T-helper 2 cell treated with Interferon-gamma antibody and Interleukin-4, amounts not matched to agents 100 ng/mL and 5 ng/mL, for 36 hours (primary cell): ENCODE measurements around the gene PDE8B. TPM values are rescaled to one million over a fixed set of nuclear protein-coding genes. Genes with fewer than 3 reads are reported as not detected.

ENCODE experiments used
- intact Hi-C: fragments of 100-400 bp; cut with micrococcal nuclease; formaldehyde crosslinking; loops from one replicate; pipeline ENCODE4 v1.15.1; 2023
- total RNA-seq: library from RNA; stranded (reverse); gene quantifications from 2 replicates; pipeline ENCODE4 v1.2.3, GENCODE V29; 2022

The PDE8B gene
- total RNA-seq, 1 donor from 2014 or later: 0.20 TPM

DNA sequence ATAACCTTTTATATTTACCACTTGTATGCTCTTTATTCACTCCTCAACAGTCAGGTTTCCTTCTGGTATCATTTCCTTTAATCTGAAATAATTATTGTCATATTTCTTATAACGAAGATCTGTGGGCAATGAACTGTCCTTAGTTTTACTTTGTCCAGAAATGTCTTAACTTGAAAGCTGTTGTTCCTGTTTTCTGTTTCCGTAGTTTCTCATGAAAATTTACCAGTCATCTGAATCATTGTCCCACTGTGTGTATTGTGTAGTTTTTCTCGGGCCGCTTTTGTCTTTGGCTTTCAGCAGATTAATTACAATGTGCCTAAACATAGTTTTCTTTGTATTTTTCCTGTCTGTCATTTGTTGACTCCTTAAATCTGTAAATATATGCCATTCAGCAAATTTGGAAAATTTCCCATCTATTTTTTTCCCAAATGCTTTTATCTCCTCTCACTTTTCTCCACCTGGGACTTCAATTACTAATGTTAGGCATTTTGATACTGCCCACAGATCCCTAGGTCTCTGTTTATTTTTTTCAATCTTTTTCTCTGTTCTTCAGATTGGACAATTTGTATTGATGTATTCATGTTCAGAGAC, 74.9 kb downstream of the PDE8B start:
- intact Hi-C loops: no loop called here

DNA sequence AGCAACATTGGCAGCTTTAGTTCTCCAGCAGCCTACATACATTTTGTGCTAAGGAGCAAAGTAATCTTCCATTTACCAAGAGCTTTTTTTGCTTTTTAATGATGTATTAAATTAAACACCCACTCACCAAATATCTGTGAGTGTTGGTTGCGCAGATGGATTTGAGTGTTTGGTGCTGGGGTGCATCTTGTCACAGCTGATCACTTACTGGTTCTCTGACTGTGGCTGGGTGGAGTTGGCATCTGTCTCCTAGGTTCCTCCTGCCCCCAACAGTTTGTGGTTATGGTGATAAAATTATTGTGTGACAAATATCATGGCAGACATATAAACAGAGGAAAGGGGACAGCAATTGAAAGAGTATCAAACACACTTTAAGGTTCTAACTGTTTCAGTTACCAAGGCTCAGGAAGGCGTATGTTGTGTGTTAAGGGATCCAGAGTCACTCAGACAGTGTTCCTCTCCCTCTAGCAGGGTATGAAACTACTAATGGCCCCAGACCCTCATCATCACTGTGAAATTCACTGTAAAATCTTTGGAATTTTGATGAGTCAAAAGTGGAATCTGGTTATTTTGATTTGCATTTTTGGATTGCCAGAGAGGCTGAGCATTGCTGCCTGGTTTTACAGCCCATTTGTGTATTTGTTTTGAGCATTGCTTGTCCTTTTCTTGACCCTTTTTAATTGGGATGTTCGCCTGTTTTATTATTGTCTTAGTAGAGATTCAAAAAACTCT, 81.7 kb downstream of the PDE8B start:
- intact Hi-C loops: no loop called here

DNA sequence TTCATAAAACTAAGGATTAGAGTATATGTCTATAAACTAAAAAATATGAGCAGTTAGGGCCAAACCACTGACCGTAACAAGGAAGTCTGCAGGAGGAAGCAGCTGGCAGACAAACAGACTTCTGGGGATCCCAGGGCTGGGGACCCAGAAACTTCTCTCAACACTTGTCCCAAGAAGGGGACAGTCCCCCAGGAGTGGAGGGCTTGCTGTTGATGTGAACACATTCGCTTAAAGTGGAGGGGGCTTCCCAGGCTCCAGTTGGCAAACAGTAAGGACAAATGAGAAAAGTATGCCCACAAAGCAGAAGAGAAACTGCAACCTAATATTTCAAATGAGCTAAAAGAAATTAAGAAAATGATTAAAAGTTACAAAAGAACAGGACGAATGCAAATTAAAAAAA, 83.7 kb downstream of the PDE8B start:
- intact Hi-C loops: no loop called here

DNA sequence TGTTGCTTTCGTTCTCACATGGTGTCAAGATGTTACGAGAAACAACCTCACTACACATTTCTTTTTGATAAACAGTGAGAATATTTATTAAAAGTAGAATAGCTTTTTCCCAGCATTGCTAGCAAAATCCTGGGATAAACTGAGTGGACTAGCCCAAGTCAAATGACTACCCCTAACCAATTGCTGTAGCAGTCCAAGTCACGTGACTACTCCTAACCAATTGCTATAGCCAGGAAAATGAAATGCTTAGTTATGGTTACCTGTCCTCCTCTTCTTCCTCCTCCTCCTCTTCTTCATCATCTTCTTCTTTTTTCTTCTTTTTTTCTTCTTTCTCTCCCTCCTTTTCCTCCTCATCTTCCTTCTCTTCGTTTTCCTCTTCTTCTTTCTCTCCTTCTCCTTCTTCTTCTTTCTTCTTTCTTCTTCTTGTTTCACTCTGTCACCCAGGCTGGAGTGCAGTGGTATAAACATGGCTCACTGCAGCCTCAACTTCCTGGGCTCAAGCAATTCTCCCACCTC, 85.4 kb downstream of the PDE8B start:
- intact Hi-C loops: no loop called here

DNA sequence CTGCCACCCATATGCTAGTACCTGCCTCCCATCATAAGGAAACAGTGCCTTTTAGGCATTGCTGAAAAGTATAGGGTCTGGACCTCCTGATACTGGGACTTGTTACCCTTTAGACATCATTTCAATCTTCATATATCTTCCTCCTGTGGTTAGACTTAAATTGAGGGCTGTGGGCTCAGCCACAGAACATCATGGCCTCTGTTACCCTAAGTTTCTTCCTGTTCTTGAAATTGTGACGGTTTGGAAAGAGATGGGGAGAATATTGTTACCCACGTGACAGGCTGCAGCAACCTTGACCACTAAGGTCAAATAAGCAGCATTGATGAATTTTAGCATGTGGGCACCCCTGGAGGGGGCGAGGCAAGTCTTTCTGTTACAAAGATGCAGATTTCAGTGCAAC, 87.7 kb downstream of the PDE8B start:
- intact Hi-C loops: no loop called here

DNA sequence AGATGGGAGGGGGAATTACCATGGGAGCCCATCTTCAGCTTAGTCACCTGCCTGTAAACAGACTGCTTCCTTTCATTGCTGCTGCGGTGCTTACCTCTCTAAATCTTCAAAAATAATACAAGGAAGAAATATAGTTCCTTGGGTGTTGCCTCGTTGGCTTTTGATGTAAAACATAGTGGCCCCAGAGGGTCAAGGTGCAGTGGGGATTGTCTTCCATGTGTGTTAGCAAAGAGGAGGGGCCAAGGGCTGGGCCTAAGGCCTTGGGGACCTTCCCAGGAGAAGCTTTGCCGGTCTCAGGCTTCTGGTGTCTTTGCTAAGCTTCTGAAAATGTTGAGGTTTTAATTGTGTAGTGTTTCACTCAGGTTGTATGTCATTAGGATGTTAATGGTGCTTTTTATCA, 90.0 kb downstream of the PDE8B start:
- intact Hi-C loops: no loop called here

DNA sequence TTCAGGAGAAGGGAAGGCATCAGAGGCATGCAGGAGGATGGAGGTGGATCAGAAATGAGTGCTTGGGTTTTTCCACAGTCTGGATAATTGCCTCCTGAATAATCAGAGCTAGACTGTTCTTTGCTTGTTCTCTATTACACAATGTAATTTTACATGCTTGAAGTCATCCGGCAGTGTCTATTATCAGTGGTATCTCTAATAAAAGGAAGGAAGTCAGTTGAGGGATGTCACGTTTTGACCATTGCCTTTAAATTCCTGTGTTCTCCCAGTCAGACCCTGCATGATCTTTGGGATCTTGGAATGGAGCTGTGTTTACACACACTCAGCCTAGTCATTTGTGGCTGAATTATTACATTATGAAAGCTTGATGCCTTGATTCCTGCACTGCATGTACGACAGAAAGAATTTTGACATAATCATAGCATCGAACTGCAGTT, 91.0 kb downstream of the PDE8B start:
- intact Hi-C loops: no loop called here

DNA sequence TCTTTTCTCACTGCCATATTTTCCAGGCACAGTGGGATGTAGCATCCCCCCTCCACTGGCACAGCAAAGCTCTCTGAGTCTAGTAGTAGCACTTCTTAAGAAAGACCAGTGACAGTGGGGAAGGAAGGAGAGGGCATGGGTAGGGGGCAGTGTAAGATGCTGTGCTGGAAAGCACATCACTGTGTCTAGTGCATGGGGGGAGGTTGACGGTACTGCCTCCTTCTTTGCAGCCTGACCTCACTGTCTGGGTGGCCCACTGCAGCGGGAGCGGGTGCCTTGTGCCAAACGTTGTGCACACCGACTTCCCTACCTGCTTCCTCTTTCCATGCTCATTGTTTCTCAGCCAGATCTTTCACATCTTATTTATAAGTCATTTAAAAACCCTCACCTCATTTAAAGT, 91.8 kb downstream of the PDE8B start:
- intact Hi-C loops: no loop called here

DNA sequence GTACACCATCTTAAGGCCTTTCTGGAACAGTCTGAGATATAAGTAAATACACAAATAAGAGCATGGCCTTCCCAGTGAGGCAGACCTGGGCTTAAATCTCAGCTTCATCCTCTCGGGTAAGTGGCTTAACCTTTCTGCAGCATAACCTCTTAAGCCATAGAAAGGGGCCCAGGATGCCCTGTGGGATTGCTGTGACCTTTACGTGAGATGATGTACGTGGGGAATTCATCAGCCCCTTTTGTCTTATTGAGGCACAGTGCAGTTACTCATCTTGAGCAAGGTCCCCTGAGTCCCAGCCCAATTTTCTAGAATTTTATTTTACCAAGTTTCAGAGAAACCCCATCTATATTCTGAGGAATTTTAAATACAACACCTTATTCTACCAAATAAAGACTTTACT, 92.2 kb downstream of the PDE8B start:
- intact Hi-C loops: no loop called here

DNA sequence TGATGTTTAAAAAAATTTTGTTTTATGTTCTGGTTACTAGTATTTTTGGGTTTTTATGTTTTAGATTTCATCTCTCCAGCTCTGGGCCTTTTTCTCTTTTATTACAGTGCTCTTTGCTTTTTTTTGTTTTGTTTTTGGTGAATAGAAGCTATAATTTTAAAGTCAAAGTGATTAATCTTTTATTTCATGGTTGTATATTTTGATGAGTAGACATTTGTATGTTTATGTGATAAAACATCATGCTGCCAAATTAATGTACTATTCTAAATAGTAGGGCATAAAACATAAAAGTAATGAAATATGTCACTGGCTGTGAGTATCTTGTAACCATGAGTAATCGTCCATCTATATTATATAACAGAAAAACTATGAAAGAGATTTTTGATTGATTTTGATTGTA, 93.9 kb downstream of the PDE8B start:
- intact Hi-C loops: no loop called here

DNA sequence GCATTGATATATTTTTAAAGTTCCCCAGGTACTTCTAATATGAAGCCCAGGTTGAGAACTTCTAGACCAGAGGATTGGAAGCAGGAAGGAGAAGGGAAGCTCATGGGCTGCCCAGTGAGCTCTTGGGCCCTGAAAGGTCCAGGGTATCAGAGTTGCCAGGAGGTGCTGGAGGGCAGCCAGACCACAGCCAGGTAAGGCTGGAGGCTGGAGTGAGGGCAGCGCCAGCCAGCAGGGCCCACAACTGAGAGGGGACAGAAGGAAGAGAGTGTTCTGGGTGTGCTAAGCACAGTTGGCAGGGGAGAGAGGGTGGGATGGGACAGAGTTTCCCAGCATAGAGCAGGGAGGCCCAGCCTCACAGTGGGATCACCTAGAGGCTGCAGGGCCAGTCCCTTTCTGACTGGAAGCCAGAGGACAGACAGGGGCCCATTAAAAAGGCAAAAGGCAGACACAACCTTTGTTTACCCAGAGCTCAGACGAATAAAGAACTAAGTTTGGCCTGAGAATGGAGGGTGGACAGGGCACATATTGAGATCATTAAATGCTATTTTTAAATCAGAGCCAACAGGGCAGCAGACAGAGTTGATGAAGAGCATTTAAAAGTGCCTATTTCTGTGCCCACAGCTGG, 94.9 kb downstream of the PDE8B start:
- intact Hi-C loops: no loop called here

DNA sequence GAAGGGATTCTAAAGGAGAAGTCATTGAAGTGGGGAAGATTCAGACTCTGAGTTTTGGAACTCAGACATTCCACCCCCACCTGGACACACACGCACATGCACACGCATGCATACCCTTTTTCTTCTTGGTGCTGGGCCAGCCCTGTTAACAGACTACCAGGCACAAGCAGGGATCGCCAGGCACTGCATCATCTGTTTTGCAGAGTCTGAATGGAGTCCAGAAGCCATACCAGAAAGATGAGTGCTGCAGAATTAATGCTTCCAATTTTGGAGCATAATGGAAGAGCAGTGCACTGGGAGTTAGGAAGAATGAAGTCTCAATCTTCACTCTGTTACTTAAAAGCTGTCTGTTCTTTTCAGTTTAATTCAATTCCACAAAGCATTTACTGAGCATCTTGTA, 95.5 kb downstream of the PDE8B start:
- intact Hi-C loops: no loop called here

DNA sequence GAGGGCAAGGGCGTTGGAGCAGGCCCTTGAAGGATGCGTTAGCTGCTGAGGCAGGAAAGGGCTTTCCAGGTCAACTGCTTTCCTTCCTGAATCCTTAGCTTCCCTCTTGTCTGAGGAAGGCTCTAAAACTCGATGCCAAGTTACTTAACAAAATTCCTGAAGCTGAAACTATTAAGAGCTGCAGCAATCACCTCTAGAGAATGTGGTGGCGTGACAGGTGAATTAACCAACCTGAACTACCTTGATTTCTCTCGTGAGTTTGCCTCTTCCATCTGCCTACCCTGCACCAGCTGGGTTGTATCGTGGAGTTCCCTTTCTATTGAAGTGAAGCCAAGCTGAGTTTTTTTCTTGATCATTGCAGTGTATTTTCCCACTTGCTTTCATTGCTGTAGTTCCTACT, 96.1 kb downstream of the PDE8B start:
- intact Hi-C loops: no loop called here

DNA sequence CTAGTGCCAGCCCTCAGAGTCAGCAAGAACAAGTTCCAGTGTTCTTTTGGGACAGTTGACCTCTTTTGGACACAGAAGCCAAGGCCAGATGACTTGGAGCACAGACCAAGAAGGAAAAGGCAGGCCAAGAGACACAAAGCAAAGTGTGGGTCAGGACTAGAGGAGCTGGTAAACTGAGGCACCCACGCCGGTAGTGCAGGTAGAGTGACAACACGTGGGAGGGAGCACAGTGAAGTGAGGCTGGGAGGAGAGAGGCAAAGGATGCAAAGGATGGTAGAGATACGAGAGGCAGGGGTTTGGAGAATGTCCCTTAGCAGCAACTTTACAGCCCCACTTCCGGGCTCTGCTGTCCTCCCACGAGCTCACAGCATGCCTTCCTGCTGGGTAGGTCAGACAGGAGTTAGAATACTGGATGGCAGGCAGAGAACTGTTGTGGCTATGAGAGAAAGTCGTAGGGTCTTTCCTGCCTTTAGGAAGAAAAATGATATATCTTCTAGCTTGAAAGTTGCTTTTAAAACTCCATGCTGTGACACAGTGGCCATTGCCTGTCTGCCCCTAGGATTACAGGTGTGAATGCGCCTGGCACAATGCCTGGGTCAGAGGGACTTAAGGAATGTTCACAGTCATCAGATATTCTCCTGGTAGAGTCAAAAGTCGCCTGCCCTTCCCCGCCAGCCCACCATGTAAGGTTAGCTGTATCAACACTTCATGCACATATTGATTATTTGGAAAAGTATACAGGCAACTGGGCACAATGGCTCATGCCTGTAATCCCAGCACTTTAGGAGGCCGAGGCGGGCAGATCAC, 97.9 kb downstream of the PDE8B start:
- intact Hi-C loops: no loop called here

DNA sequence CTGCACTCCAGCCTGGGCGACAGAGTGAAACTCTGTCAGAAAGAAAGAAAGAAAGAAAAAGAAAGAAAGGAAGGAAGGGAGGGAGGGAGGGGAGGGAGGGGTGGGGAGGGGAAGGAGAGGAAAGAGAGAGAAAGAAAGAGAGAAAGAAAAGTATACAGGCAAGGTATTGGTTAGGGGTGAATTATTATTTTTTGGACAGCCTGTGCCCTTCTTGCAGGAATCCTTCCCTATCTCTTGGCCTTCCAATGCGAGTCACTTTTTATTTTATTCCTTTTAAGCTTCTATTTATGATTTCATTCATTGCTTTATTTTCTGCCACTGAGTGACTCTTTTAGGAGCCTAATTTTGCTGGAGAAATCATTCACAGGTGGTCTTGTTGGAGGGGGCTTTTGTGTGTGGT, 98.7 kb downstream of the PDE8B start:
- intact Hi-C loops: no loop called here

DNA sequence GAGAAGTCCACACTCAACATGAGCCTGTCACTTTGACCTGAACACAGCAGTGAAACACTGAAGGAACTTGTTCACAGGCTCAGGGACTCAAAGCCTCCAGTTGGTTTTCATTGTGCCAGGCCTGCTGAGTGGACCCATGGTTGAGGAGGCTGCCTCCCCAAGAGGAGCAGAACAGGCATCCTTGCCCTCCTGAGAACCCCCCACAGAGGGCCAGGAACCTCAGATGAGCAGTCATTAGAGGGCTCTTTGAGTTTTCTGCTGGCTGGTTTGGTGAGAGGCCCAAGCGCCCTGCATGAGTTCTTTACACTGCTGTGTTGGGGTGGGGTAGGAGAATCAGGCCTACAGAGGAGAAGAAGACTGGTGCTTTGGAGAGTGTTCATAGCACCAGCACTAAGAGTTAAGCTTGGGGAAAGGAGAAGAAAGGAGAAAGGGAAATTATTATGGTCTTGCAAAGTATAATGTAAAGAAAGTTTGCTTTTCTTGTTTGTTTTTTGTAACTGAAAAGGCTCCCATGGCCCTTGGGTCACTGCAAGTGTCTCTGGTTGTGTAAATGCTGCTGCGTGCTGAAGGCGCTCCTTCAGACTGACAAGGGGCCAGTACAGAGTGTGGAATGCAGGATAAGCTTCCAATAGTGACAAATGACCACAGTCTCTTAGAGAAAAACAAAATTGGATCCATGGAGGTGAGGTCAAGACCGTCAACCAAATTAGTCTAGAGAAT, 100.2 kb downstream of the PDE8B start:
- intact Hi-C loops: no loop called here

DNA sequence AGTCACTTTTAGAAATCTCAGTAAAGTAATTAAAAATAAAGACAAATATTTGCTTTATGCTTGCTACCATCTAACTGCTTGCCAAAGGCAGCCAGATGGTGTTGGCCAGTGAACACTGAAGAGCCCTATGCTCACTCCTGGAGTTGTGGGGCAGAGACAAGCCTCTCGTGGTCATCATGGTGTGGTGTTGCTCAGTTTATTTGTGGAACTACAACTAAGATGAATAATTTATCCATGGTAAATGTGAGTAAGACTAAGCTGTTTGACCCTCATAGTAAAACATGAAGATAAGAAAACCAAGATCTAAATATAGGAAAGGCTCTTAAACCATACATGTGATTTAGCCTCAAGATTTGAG, 100.7 kb downstream of the PDE8B start:
- intact Hi-C loops: no loop called here

DNA sequence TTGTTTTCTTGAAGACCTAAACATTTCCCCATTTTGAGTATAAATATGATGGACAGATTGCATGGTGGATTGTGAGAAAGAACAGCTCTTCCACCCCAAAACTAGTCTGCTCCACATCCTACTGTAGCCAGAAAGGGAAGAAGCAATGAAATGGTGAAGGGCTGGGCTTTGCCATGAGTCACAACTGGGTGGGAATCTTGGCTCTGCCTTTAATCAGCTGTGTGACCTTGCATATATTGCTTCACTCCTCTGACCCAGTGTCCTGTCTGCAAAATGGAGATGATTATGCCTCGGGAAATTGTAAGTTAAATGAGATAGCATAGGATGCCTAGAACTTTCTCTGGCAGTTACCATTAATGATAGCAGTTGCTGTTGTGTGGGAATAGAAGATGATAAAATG, 101.9 kb downstream of the PDE8B start:
- intact Hi-C loops: no loop called here

DNA sequence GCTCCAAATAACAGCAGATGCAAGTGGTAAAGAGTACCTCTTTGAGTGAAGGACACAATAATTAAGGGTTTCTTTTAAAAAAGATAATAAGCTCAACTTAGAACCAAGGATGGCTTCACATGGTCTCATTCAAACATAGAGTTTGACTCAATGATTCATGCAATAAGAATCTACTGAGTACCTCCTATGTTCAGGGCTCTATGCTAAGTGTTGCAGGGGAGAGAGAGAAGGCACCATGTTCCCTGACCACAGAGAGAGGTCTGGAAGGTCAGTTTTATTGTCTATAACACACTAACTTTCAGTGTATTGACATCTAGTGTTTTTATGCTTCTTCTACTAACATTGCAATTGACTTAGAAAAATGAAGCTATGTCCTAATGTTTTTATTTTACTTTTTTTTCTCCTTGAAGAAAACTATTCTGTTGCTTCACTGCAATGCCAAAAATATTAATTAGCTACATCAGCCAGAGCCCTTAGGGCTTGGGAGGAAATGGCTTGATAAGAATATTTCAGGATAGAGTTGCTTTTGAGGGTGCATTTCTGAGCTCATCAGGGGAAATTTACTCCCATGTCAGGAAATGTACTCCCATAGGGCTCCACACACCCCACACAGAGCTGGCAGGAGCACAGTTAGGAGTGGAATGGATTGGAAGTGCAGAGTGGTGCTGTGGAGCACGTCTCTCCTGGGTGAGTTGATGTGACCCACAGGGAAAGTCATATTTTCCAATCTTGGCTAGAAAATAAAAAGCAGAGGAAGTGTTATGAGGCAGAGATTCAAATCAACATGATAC, 106.6 kb downstream of the PDE8B start:
- intact Hi-C loops: no loop called here

DNA sequence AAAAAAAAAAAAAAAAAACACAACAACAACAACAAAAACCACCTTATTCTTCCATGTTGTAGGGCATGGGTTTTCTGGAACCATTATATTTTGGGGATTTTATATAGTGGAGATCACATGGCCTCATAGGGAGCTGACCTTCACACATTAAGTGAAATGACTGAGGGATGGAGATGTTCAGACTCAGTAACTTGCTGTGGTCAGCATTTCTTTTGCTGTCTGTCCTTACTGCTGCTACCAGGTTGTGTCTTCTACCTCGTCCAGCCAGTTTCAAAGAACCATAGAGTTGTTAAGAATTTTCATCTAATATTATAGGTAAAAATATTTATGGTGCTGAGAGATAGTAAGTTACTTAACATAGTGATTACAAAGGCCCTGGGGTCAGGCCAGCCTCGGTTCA, 107.6 kb downstream of the PDE8B start:
- intact Hi-C loops: no loop called here
